ENCODE data around the gene SLC30A7. TPM values are rescaled to one million over a fixed set of nuclear protein-coding genes. Genes with fewer than 3 reads are reported as not detected.
A peak's percentile ranks its signal among the peaks of the same experiment; 100 is the strongest.
"Not testable (repeated sequence)": the region's sequence is repeated elsewhere in the genome, so short reads cannot be mapped to it uniquely, and the experiment has no call there.

The SLC30A7 gene
- polyA plus RNA-seq, 1 of the 3 experiments (the other 2 are of a cell fraction), result 4.0 TPM

DNA sequence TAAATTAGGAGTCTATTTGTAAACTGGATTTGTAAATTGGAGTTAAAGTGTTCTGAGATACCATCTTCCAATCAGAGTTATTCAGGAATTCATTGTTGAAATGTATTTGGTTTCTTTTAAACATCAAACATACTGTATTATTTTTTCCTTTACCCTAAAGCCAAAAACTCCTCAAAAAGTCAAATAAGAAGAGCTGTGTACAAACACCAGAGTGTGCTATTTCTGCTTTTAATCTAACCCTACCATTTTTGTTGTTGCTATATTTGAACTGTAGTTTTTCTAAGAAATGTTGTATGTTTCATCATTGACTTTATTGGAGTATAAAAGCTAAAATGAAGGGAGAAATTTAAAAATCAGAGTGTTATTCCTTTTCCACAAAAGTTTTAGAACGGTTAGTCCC lies 35.8 kb downstream of the SLC30A7 start:
- H2AFZ ChIP-seq (ENCODE audit: low read depth), result no peak overlapping the region
- no peaks in the 10 kb centered on the region for H3F3A ChIP-seq (replicated peaks; ENCODE audit: insufficient read depth)
- no peaks in the 10 kb centered on the region for H3K9me3 ChIP-seq
- no peaks in the 10 kb centered on the region for H3K9me2 ChIP-seq
- peaks cover 38 to 46% of the 10 kb centered on the region in 2 experiments for H3K36me3 ChIP-seq (replicated peaks in 1 of 2; ENCODE audit: control insufficient read depth in 1 of 2, insufficient read depth in 2 of 2, low read length in 1 of 2)
- no peak overlapping the region for H3K9ac ChIP-seq
- ChIA-PET POLR2A (no interaction called here), CTCF (interaction anchor here (1.0 to 1.8 kb wide), 2 partner anchors 316 to 357 kb away, joined by 3 to 5 read pairs; no protein-coding TSS in a partner anchor)
- H3K79me2 ChIP-seq (ENCODE audit: insufficient read depth), result no peaks in the 10 kb centered on the region
- no peaks in the 10 kb centered on the region for H3K27me3 ChIP-seq (ENCODE audit: insufficient read depth)
- WGBS (ENCODE audit: low lambda C conversion rate), result 86% methylated on average over 1 of the region's 1 CpG
- TF ChIP-seq, protein P1, sequence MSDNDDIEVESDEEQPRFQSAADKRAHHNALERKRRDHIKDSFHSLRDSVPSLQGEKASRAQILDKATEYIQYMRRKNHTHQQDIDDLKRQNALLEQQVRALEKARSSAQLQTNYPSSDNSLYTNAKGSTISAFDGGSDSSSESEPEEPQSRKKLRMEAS (IDR thresholded peaks at IDR 0.05; ENCODE audit: low read depth), result no peak
- TF ChIP-seq EP300 (IDR thresholded peaks at IDR 0.05; ENCODE audit: borderline replicate concordance in 1 of 2, low read depth in 1 of 2, low read length in 1 of 2), result no peak
- no peak for TF ChIP-seq TCF12 (IDR thresholded peaks at IDR 0.05)
- TF ChIP-seq NRF1 (IDR thresholded peaks at IDR 0.05; ENCODE audit: low read depth, low read length), result no peak
- no peak for TF ChIP-seq MEF2A (IDR thresholded peaks at IDR 0.05; ENCODE audit: borderline replicate concordance, low read depth)
- TF ChIP-seq, protein P2, sequence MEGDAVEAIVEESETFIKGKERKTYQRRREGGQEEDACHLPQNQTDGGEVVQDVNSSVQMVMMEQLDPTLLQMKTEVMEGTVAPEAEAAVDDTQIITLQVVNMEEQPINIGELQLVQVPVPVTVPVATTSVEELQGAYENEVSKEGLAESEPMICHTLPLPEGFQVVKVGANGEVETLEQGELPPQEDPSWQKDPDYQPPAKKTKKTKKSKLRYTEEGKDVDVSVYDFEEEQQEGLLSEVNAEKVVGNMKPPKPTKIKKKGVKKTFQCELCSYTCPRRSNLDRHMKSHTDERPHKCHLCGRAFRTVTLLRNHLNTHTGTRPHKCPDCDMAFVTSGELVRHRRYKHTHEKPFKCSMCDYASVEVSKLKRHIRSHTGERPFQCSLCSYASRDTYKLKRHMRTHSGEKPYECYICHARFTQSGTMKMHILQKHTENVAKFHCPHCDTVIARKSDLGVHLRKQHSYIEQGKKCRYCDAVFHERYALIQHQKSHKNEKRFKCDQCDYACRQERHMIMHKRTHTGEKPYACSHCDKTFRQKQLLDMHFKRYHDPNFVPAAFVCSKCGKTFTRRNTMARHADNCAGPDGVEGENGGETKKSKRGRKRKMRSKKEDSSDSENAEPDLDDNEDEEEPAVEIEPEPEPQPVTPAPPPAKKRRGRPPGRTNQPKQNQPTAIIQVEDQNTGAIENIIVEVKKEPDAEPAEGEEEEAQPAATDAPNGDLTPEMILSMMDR (IDR thresholded peaks at IDR 0.05), result peak; percentile 14; the same call in 1 of the 2 replicates
- no peak overlapping the region for H3K27ac ChIP-seq (ENCODE audit: low read depth in 2 of 2, low read length in 1 of 2)
- H3K4me1 ChIP-seq (ENCODE audit: control insufficient read depth in 1 of 2, insufficient read depth in 2 of 2, low read depth in 1 of 2, low read length in 1 of 2), result no peaks in the 10 kb centered on the region
- H4K20me1 ChIP-seq (ENCODE audit: insufficient read depth), result no peaks in the 10 kb centered on the region
- H3K4me2 ChIP-seq, result no peak overlapping the region
- no peak for DNase-seq
- H3K4me3 ChIP-seq (ENCODE audit: low read depth in 2 of 2, low read length in 1 of 2), result no peak overlapping the region

DNA sequence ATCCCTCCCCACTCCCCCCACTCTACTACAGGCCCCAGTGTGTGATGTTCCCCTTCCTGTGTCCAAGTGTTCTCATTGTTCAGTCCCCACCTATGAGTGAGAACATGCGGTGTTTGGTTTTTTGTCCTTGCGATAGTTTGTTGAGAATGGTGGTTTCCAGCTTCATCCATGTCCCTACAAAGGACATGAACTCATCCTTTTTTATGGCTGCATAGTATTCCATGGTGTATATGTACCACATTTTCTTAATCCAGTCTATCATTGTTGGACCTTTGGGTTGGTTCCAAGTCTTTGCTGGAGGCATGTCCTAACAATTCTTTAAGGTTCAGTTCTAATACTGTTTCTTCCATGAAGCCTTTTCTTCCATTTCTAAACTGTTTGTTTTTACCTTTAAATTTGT lies 37.7 kb downstream of the SLC30A7 start:
- H3F3A ChIP-seq (replicated peaks; ENCODE audit: insufficient read depth); H3K9ac ChIP-seq; H3K27me3 ChIP-seq (ENCODE audit: insufficient read depth); DNase-seq; H4K20me1 ChIP-seq (ENCODE audit: insufficient read depth); H3K4me3 ChIP-seq (ENCODE audit: low read depth in 2 of 2, low read length in 1 of 2); H3K9me3 ChIP-seq; H3K79me2 ChIP-seq (ENCODE audit: insufficient read depth); H2AFZ ChIP-seq (ENCODE audit: low read depth); POLR2A ChIA-PET; H3K9me2 ChIP-seq; H3K4me2 ChIP-seq; H3K4me1 ChIP-seq (ENCODE audit: control insufficient read depth in 1 of 2, insufficient read depth in 2 of 2, low read depth in 1 of 2, low read length in 1 of 2); H3K27ac ChIP-seq (ENCODE audit: low read depth in 2 of 2, low read length in 1 of 2): not testable (repeated sequence)
- H3K36me3 ChIP-seq (replicated peaks in 1 of 2; ENCODE audit: control insufficient read depth in 1 of 2, insufficient read depth in 2 of 2, low read length in 1 of 2), result peaks cover 46 to 56% of the 10 kb centered on the region in 2 experiments
- WGBS (ENCODE audit: low lambda C conversion rate), result 100% methylated on average over 2 of the region's 2 CpGs
- CTCF ChIA-PET, result interaction anchor here (0.9 to 1.1 kb wide), 2 partner anchors 12 to 305 kb away, joined by 3 to 4 read pairs; no protein-coding TSS in a partner anchor

DNA sequence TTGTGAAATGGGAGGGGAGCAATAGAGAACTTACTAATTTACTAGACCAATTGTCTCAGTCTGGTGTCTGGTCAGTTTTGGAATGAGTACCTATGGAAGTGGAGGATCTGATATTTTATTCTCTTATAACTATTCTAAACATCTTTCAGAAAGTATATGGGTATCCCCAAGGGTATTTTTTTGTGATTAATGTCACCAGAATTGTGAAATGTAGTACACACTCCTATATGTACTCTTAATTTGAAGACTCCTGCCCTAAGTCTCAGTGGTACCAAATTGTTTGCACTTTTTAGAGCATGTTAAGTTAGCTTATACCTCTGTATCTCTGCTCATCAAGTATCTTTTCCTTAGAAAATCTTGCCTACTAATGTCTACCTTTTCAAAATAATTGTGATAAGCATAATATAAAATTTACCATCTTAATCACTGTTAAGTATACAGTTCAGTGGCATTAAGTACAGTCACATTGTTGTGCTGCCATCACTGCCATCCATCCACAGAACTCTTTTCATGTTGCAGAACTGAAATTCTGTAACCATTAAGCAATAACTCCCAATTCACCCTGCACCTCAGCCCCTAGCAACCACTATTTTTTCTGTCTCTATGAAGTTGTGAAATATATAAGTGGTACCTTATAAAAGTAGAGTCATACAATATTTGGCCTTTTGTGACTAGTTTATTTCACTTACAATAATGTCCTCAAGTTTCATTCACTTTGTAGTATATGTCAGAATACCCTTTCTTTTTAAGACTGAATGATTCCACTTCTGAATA lies 40.5 kb downstream of the SLC30A7 start:
- Histone ChIP-seq H3K4me1 (ENCODE audit: control insufficient read depth in 1 of 2, insufficient read depth in 2 of 2, low read depth in 1 of 2, low read length in 1 of 2) (no peaks in the 10 kb centered on the region), H3K9me2 (no peaks in the 10 kb centered on the region), H3K4me3 (ENCODE audit: low read depth in 2 of 2, low read length in 1 of 2) (no peak overlapping the region), H2AFZ (ENCODE audit: low read depth) (no peak overlapping the region), H3K9me3 (no peaks in the 10 kb centered on the region), H3K27me3 (ENCODE audit: insufficient read depth) (no peaks in the 10 kb centered on the region), H3K36me3 (replicated peaks in 1 of 2; ENCODE audit: control insufficient read depth in 1 of 2, insufficient read depth in 2 of 2, low read length in 1 of 2) (peaks cover 47 to 48% of the 10 kb centered on the region in 2 experiments), H3K27ac (ENCODE audit: low read depth in 2 of 2, low read length in 1 of 2) (no peak overlapping the region), H3F3A (replicated peaks; ENCODE audit: insufficient read depth) (no peaks in the 10 kb centered on the region), H3K9ac (no peak overlapping the region), H3K79me2 (ENCODE audit: insufficient read depth) (peaks cover 5% of the 10 kb centered on the region; the same call in 1 of the 2 replicates), H3K4me2 (no peak overlapping the region), H4K20me1 (ENCODE audit: insufficient read depth) (no peaks in the 10 kb centered on the region)
- DNase-seq, result no peak
- CTCF ChIA-PET, result interaction anchor here (2.5 kb wide), 1 partner anchor 352 kb away, joined by 12 read pairs; no protein-coding TSS in a partner anchor
- POLR2A ChIA-PET, result no interaction called here
- TF ChIP-seq RFX5 (IDR thresholded peaks at IDR 0.05; ENCODE audit: low read length) (no peak), YY1 (IDR thresholded peaks at IDR 0.05; ENCODE audit: low read depth) (no peak)
- TF ChIP-seq, protein P1 (IDR thresholded peaks at IDR 0.05; ENCODE audit: low read depth), result no peak
- TF ChIP-seq, protein P3, sequence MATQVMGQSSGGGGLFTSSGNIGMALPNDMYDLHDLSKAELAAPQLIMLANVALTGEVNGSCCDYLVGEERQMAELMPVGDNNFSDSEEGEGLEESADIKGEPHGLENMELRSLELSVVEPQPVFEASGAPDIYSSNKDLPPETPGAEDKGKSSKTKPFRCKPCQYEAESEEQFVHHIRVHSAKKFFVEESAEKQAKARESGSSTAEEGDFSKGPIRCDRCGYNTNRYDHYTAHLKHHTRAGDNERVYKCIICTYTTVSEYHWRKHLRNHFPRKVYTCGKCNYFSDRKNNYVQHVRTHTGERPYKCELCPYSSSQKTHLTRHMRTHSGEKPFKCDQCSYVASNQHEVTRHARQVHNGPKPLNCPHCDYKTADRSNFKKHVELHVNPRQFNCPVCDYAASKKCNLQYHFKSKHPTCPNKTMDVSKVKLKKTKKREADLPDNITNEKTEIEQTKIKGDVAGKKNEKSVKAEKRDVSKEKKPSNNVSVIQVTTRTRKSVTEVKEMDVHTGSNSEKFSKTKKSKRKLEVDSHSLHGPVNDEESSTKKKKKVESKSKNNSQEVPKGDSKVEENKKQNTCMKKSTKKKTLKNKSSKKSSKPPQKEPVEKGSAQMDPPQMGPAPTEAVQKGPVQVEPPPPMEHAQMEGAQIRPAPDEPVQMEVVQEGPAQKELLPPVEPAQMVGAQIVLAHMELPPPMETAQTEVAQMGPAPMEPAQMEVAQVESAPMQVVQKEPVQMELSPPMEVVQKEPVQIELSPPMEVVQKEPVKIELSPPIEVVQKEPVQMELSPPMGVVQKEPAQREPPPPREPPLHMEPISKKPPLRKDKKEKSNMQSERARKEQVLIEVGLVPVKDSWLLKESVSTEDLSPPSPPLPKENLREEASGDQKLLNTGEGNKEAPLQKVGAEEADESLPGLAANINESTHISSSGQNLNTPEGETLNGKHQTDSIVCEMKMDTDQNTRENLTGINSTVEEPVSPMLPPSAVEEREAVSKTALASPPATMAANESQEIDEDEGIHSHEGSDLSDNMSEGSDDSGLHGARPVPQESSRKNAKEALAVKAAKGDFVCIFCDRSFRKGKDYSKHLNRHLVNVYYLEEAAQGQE (IDR thresholded peaks at IDR 0.05; ENCODE audit: low read depth, low read length), result no peak
- TF ChIP-seq, protein P4, sequence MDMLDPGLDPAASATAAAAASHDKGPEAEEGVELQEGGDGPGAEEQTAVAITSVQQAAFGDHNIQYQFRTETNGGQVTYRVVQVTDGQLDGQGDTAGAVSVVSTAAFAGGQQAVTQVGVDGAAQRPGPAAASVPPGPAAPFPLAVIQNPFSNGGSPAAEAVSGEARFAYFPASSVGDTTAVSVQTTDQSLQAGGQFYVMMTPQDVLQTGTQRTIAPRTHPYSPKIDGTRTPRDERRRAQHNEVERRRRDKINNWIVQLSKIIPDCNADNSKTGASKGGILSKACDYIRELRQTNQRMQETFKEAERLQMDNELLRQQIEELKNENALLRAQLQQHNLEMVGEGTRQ (IDR thresholded peaks at IDR 0.05; ENCODE audit: borderline replicate concordance, low read depth, low read length), result no peak
